ENCODE measurements around the gene SLC12A9.

SLC12A9 gene

GRCh38 chr7:100819586-100819985 lies 32.9 kb upstream of the SLC12A9 start:
- H3K4me3 ChIP-seq (replicated peaks; ENCODE audit: low read depth, low read length): no peak overlapping the region
- TF ChIP-seq CTCF (IDR thresholded peaks at IDR 0.05; ENCODE audit: low read length, missing control alignments): no peak
- DNase-seq (ENCODE audit: low read depth): no peak

- no peak overlapping the region for H3K4me3 ChIP-seq (replicated peaks; ENCODE audit: low read depth, low read length)
- DNase-seq (ENCODE audit: low read depth): no peak
- no peak for TF ChIP-seq CTCF (IDR thresholded peaks at IDR 0.05; ENCODE audit: low read length, missing control alignments)
Observed at GRCh38 chr7:100822236-100823139, 30.0 kb upstream of the SLC12A9 start.

GRCh38 chr7:100823140-100823525 lies 29.4 kb upstream of the SLC12A9 start:
- DNase-seq (ENCODE audit: low read depth): no peak
- no peak for TF ChIP-seq CTCF (IDR thresholded peaks at IDR 0.05; ENCODE audit: low read length, missing control alignments)
- no peak overlapping the region for H3K4me3 ChIP-seq (replicated peaks; ENCODE audit: low read depth, low read length)

GRCh38 chr7:100823534-100823933 lies 29.0 kb upstream of the SLC12A9 start:
- DNase-seq (ENCODE audit: low read depth): no peak
- no peak for TF ChIP-seq CTCF (IDR thresholded peaks at IDR 0.05; ENCODE audit: low read length, missing control alignments)
- H3K4me3 ChIP-seq (replicated peaks; ENCODE audit: low read depth, low read length): no peak overlapping the region

GRCh38 chr7:100824499-100825214 lies 27.9 kb upstream of the SLC12A9 start:
- TF ChIP-seq CTCF (IDR thresholded peaks at IDR 0.05; ENCODE audit: low read length, missing control alignments): no peak
- no peak for DNase-seq (ENCODE audit: low read depth)
- H3K4me3 ChIP-seq (replicated peaks; ENCODE audit: low read depth, low read length): peak overlapping the region; percentile 77

- no peak for TF ChIP-seq CTCF (IDR thresholded peaks at IDR 0.05; ENCODE audit: low read length, missing control alignments)
- H3K4me3 ChIP-seq (replicated peaks; ENCODE audit: low read depth, low read length): peak overlapping the region; percentile 77
- DNase-seq (ENCODE audit: low read depth): peak; percentile 39
Observed at GRCh38 chr7:100825215-100825671, 27.3 kb upstream of the SLC12A9 start.
